GM18873 (cell line): ENCODE measurements around the gene PRDM15.

ENCODE experiments used
- ATAC-seq: cut with Tn5 transposase; IDR thresholded peaks from one replicate; pipeline ENCODE4 v1.9.1; 2021; ENCODE audit warnings: mild to moderate bottlenecking, moderate library complexity, moderate number of reproducible peaks; ENCODE audit not compliant: unreplicated experiment, low FRiP score

PRDM15 gene

DNA sequence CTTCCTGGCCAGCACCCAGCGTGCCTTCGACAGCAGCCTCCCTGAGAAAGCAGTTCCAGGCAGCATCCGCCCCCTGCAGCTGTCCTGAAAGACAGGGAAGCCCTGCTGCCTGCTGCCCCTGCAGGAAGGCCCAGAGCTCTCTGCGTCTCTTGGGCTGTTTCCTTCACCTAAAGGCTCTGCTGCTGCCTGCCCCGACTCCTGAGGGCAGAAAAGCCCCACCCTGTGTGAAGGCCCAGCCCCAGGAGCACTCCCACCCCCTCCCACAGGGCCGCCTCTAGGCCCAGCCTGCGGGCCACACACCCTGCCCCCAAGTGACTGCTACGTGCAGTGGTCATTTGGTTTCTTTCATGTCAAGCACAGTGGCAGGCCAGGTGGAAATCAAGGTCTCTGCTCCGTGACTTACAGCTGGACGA lies 124.7 kb downstream of the PRDM15 start:
- ATAC-seq = no peak

GRCh38 chr21:41753006-41753898 lies 125.9 kb downstream of the PRDM15 start:
- ATAC-seq = no peak

- no peak for ATAC-seq
Measured at GRCh38 chr21:41752231-41752681, 126.9 kb downstream of the PRDM15 start.

DNA sequence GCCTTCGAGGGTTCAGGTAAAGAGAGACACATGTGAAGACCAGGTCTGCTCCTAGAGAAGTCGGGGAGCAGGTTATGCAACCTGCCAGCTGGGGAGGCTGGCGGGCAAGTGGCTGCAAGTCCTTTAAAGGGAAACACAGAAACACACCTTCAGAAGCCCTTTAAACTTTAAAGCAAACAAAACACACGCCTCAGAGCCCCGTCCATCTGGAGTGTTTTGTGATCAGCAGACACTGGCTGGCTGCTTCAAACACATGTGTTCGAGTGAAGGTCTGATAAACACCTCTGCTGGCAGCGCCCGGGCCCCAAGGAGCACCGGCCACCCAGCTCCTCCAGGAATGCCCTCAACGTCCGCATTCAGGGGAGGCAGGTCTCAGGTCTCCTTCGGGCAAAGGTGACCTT lies 127.5 kb downstream of the PRDM15 start:
- ATAC-seq = no peak

DNA sequence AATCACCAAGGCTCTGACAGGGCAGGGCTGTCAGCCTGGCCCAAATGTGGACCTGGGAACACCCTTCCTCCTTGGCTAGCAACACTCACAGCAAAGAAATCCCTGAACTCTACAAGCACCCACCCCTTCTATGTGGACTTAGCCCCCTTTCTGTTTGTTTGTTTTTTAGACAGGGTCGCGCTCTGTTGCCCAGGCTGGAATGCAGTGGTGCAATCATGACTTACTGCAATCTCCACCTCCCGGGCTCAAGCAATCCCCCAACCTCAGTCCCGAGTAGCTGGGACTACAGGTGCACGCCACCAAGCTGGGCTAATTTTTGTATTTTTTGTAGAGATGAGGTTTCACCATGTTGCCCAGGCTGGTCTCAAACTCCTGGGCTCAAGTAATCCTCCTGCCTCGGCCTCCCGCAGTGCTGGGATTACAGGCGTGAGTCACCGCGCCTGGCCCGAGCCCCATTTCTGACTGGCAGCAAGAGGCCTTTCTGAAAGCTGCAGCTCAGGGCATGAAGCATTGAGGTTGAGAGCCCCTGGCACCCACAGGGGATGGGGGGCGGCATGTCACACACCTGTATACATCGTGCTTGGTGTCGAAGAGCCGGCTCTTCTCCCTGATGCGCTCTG lies 128.5 kb downstream of the PRDM15 start:
- ATAC-seq = no peak

DNA sequence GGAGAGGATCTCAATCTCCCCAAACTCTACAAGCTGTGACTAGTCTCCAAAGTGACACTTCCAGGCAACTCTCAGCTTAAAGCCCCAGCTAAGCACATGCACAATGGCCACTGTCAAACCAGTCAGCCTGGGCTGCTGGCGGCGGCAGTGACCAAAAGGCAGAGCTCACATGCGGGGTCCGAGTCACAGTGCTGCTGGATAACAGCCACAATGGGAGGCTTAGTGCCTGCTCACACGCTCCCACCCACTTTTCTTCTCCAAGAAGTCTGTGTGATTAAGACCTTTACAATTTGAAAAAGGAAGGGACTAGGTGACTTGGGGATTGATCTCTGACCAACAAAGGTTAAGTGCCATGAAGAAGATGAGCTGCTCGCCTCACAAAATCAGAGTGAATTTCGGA lies 129.1 kb downstream of the PRDM15 start:
- ATAC-seq = no peak

DNA sequence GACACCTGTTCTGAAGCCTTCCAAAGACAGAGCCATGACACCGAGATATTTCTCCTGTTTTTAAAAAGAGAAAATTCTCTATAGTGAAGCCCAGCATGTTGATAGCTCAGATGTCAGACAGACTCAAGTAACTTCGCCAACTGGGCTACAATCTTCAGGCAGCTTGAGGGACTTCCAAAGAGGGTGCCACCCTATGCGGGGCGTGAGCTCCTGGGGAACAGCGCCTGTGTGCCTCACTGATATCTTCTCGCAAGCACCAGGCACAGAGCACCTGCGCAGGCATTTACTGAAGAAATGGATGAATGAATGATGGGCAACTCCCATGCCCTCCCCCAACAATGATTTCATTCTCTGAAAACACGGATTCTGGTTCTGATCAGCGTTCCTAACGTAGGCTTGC lies 129.9 kb downstream of the PRDM15 start:
- no peak for ATAC-seq
